HepG2 (cell line): ENCODE measurements around the gene ABCA13. TPM values are rescaled to one million over a fixed set of nuclear protein-coding genes. Genes with fewer than 3 reads are reported as not detected.

Experiments used
- ATAC-seq: fragments of 200-7000 bp; cut with Tn5 transposase; 3 replicates; pipeline ENCODE4 v1.9.1; 2020; ENCODE audit warnings: mild to moderate bottlenecking, moderate library complexity
- BruUV-seq: library from RNA; stranded (reverse); fragments of 400-500 nt; replicated peaks from 2 replicates; lab custom pipeline; 2021; lab: Mats Ljungman, UMichigan
- CTCF ChIA-PET: fragments of 300-600 bp; formaldehyde crosslinking; extraction: SDS; loops from one replicate; lab custom pipeline; 2021; ENCODE audit warnings: low total read pairs, inconsistent platforms, low intra/inter-chr PET ratio; lab: Yijun Ruan, JAX
- POLR2A ChIA-PET: fragments of 350-600 bp; sonication (Branson Sonifier 250); formaldehyde crosslinking; loops from one replicate; lab custom pipeline; 2020; ENCODE audit warnings: antibody characterized with exemption, inconsistent platforms; lab: Yijun Ruan, JAX
- DNase-seq: peaks from one replicate; pipeline ENCODE4 v3.0.0-alpha.2; 2015; ENCODE audit warnings: low spot score
- FAIRE-seq: peaks from 3 replicates; lab custom pipeline; 2011; peaks lifted over from hg19 to GRCh38; lab: Jason Lieb, UNC
- H2AFZ ChIP-seq: one replicate; pipeline ENCODE4 v1.6.1; 2011; ENCODE audit warnings: low read length, inconsistent platforms
- H3K27ac ChIP-seq: fragments of 300-600 bp; 3 replicates; pipeline ENCODE4 v1.8.0; 2011; ENCODE audit warnings: mixed run types, mild to moderate bottlenecking, mixed read lengths, low read length, inconsistent platforms; ENCODE audit not compliant: insufficient read depth; ENCODE audit errors: extremely low read length
- H3K27me3 ChIP-seq, 2 experiments: fragments of 200-600 bp in 1 of 2; 2 replicates in 1 of 2; 3 replicates in 1 of 2; pipeline versions ENCODE4 v1.6.0 to v1.8.0; 2011; ENCODE audit warnings: low read length in 2 of 2, mild to moderate bottlenecking in 2 of 2, moderate library complexity in 2 of 2, inconsistent platforms in 1 of 2; ENCODE audit not compliant: insufficient read depth in 2 of 2, control insufficient read depth in 1 of 2
- H3K36me3 ChIP-seq, 2 experiments: fragments of 200-600 bp in 1 of 2; replicated peaks in 1 of 2; 2 replicates in 1 of 2; 3 replicates in 1 of 2; pipeline versions ENCODE4 v1.5.1 to v1.8.0; 2011; ENCODE audit warnings: low read length in 2 of 2, inconsistent platforms in 1 of 2; ENCODE audit not compliant: insufficient read depth in 2 of 2, control insufficient read depth in 1 of 2
- H3K4me1 ChIP-seq: 2 replicates; pipeline ENCODE4 v1.5.1; 2012; ENCODE audit warnings: low read length, inconsistent platforms; ENCODE audit not compliant: insufficient read depth
- H3K4me2 ChIP-seq: 2 replicates; pipeline ENCODE4 v1.6.0; 2011; ENCODE audit warnings: low read depth, low read length, inconsistent platforms
- H3K4me3 ChIP-seq, 3 experiments: fragments of 200-600 bp in 1 of 3; sonication (generic), shearing (Covaris generic) in 1 of 3; replicated peaks in 1 of 3; 2 replicates each; pipeline ENCODE4 v1.5.1; 2011 to 2016; ENCODE audit warnings: low read length in 3 of 3, inconsistent platforms in 2 of 3, low read depth in 2 of 3, mild to moderate bottlenecking in 2 of 3, control low read depth in 1 of 3, mixed read lengths in 1 of 3; ENCODE audit not compliant: insufficient read depth in 1 of 3
- H3K79me2 ChIP-seq: one replicate; pipeline ENCODE4 v1.6.1; 2011; ENCODE audit warnings: low read length, inconsistent platforms; ENCODE audit not compliant: insufficient read depth
- H3K9ac ChIP-seq: 2 replicates; pipeline ENCODE4 v1.6.0; 2011; ENCODE audit warnings: mild to moderate bottlenecking, low read depth, low read length, inconsistent platforms; ENCODE audit not compliant: insufficient read depth
- H3K9me3 ChIP-seq: 2 replicates; pipeline ENCODE4 v1.5.1; 2012; ENCODE audit warnings: mild to moderate bottlenecking, low read length
- H4K20me1 ChIP-seq: 2 replicates; pipeline ENCODE4 v1.6.0; 2011; ENCODE audit warnings: inconsistent platforms, mild to moderate bottlenecking, low read length, moderate library complexity; ENCODE audit not compliant: insufficient read depth
- FOSL2 ChIP-seq: sonication (generic); formaldehyde crosslinking; IDR thresholded peaks from 2 replicates; pipeline ENCODE4 v1.4.0; 2020; ENCODE audit warnings: missing genetic modification reagents
- KMT2A ChIP-seq: sonication (generic); formaldehyde crosslinking; IDR thresholded peaks from 2 replicates; pipeline ENCODE4 v1.4.0; 2020; ENCODE audit warnings: missing genetic modification reagents
- MIER3 ChIP-seq: IDR thresholded peaks from 2 replicates; pipeline ENCODE4 v1.6.1; 2016; ENCODE audit warnings: missing compliant biosample characterization, borderline replicate concordance
- SMARCE1 ChIP-seq: fragments of 450-650 bp; IDR thresholded peaks from 2 replicates; pipeline ENCODE4 v1.6.1; 2017; ENCODE audit warnings: borderline replicate concordance
- SMYD3 ChIP-seq: sonication (generic); formaldehyde crosslinking; IDR thresholded peaks from 2 replicates; pipeline ENCODE4 v1.8.1; 2023; ENCODE audit warnings: mild to moderate bottlenecking, missing genetic modification reagents
- ZBTB25 ChIP-seq: IDR thresholded peaks from 2 replicates; pipeline ENCODE4 v1.6.1; 2018; ENCODE audit warnings: missing genetic modification reagents
- ZNF225 ChIP-seq: sonication (generic); formaldehyde crosslinking; IDR thresholded peaks from 2 replicates; pipeline ENCODE4 v1.4.0; 2020; ENCODE audit warnings: mild to moderate bottlenecking, missing genetic modification reagents
- ZNF546 ChIP-seq: sonication (generic); formaldehyde crosslinking; conservative IDR thresholded peaks from 2 replicates; pipeline ENCODE4 v1.8.1; 2023; ENCODE audit warnings: mild to moderate bottlenecking, missing genetic modification reagents
- ZNF619 ChIP-seq: sonication (generic); formaldehyde crosslinking; IDR thresholded peaks from 2 replicates; pipeline ENCODE4 v1.4.0; 2020; ENCODE audit warnings: mild to moderate bottlenecking, missing genetic modification reagents
- ZNF713 ChIP-seq: sonication (generic); formaldehyde crosslinking; IDR thresholded peaks from 2 replicates; pipeline ENCODE4 v1.4.0; 2020; ENCODE audit warnings: mild to moderate bottlenecking, missing genetic modification reagents
- ZNF879 ChIP-seq: sonication (generic); formaldehyde crosslinking; IDR thresholded peaks from 2 replicates; pipeline ENCODE4 v1.8.1; 2023; ENCODE audit warnings: missing genetic modification reagents
- WGBS: methylation state at CpG from one replicate; pipeline ENCODE4 v1.1.6; 2017; ENCODE audit warnings: low lambda C conversion rate; 5-methylcytosine and 5-hydroxymethylcytosine counted together
- in situ Hi-C: cut with HindIII; loops from 2 replicates; pipeline ENCODE4 v1.10.0; 2017; ENCODE audit warnings: low pct_unique_long_range_greater_than_20kb; ENCODE audit not compliant: extremely low pct_ligation_motif_present
- intact Hi-C: fragments of 100-400 bp; cut with micrococcal nuclease; formaldehyde crosslinking; loops from one replicate; pipeline ENCODE4 v1.10.0; 2022; ENCODE audit not compliant: unreplicated experiment
- polyA plus RNA-seq, 8 experiments: library from polyadenylated mRNA; depleted of rRNA in 3 of 8; stranded (reverse) in 7 of 8; unstranded in 1 of 8; fragments of >200 nt; fragmentation: Illumina TruSeq in 4 of 8; extraction: Trizol in 4 of 8; gene quantifications; 2 replicates each; pipeline versions ENCODE4 v1.2.1 to v1.2.3, GENCODE V29; 2011 to 2016; ENCODE audit warnings: low read depth in 4 of 8, missing spikeins in 1 of 8, mixed read lengths in 1 of 8; ENCODE audit not compliant: insufficient read depth in 1 of 8
- total RNA-seq, 5 experiments: library from RNA; depleted of rRNA; stranded (reverse); fragments of >200 nt; fragmentation: Illumina TruSeq; extraction: Trizol; gene quantifications; 2 replicates each; pipeline ENCODE4 v1.2.3, GENCODE V29; 2016; ENCODE audit warnings: low read depth in 1 of 5

Gene ABCA13
- total and polyA plus RNA-seq, 2 of the 13 experiments (the other 11 are each of a cell fraction or from before 2014, with no cell fraction given), result 0.03 TPM; not detected in 1

GRCh38 chr7:48173313-48173712 is 2.1 kb downstream of the ABCA13 start (continued):
- TF ChIP-seq ZNF879 (CRISPR knock-in tag), result no peak
- TF ChIP-seq SMYD3 (CRISPR knock-in tag), result no peak
- no peak for TF ChIP-seq MIER3

GRCh38 chr7:48173756-48174382 is 2.6 kb downstream of the ABCA13 start:
- DNase-seq (no peak), ATAC-seq (no peak), FAIRE-seq (no peak)
- 0% methylated on average over 1 of the region's 1 CpG for WGBS
- no peaks in the 10 kb centered on the region for H3K9me3 ChIP-seq
- intact Hi-C loops, result no loop called here
- peaks cover 0 to 8% of the 10 kb centered on the region in 2 experiments; a peak in 2 of 5 replicates for H3K27me3 ChIP-seq
- no peak overlapping the region for H2AFZ ChIP-seq
- no peak overlapping the region for H3K27ac ChIP-seq
- H3K36me3 ChIP-seq, result no peaks in the 10 kb centered on the region
- H3K79me2 ChIP-seq, result no peaks in the 10 kb centered on the region
- POLR2A ChIA-PET, result no interaction called here
- H3K4me1 ChIP-seq, result no peaks in the 10 kb centered on the region
- no peak for TF ChIP-seq ZNF225 (CRISPR knock-in tag)
- no peak for TF ChIP-seq ZNF619 (CRISPR knock-in tag)
- TF ChIP-seq ZBTB25 (CRISPR knock-in tag), result no peak
- no peak for TF ChIP-seq FOSL2 (CRISPR knock-in tag)
- no peak for TF ChIP-seq SMARCE1
- no peak for TF ChIP-seq KMT2A (CRISPR knock-in tag)
- no peak for TF ChIP-seq ZNF713 (CRISPR knock-in tag)
- TF ChIP-seq ZNF546 (CRISPR knock-in tag), result no peak
- CTCF ChIA-PET, result no interaction called here
- H3K4me3 ChIP-seq, result no peak overlapping the region
- H3K4me2 ChIP-seq, result no peak overlapping the region
- no TSS peak for BruUV-seq
- H4K20me1 ChIP-seq, result no peaks in the 10 kb centered on the region
- no peak overlapping the region for H3K9ac ChIP-seq
- in situ Hi-C loops, result no loop called here
